H1 (cell line): ENCODE results near the gene POU5F1. TPM values are rescaled to one million over a fixed set of nuclear protein-coding genes. Genes with fewer than 3 reads are reported as not detected.

Source experiments
- CTCF ChIA-PET: fragments of 300-600 bp; sonication (Branson Sonifier 250); formaldehyde crosslinking; loops from one replicate; lab custom pipeline; 2021; ENCODE audit not compliant: partially characterized antibody; lab: Charles Lee
- POLR2A ChIA-PET: fragments of 300-600 bp; sonication (Branson Sonifier 250); formaldehyde crosslinking; loops from one replicate; lab custom pipeline; 2021; ENCODE audit warnings: inconsistent platforms; ENCODE audit not compliant: partially characterized antibody; lab: Charles Lee
- DNase-seq, 2 experiments: peaks; one replicate each; pipeline versions ENCODE4 v3.0.0 to v3.0.0-alpha.2; 2010 to 2022; ENCODE audit warnings: low spot score in 2 of 2, low read depth in 1 of 2, mixed read lengths in 1 of 2
- FAIRE-seq: peaks from 2 replicates; lab custom pipeline; 2011; peaks lifted over from hg19 to GRCh38; lab: Jason Lieb, UNC
- H2AFZ ChIP-seq: 2 replicates; pipeline ENCODE4 v1.8.1; 2012; ENCODE audit warnings: low read length, inconsistent platforms
- H2AK5ac ChIP-seq: 2 replicates; pipeline ENCODE4 v1.6.1; 2013; ENCODE audit warnings: low read depth, low read length
- H2BK120ac ChIP-seq: replicated peaks from 2 replicates; pipeline ENCODE3; 2013; ENCODE audit warnings: low read depth, low read length, inconsistent platforms
- H2BK12ac ChIP-seq: 2 replicates; pipeline ENCODE4 v1.6.1; 2013; ENCODE audit warnings: low read depth, low read length
- H2BK15ac ChIP-seq: 2 replicates; pipeline ENCODE4 v1.6.1; 2013; ENCODE audit warnings: low read length
- H2BK20ac ChIP-seq: 2 replicates; pipeline ENCODE4 v1.6.1; 2013; ENCODE audit warnings: low read length
- H2BK5ac ChIP-seq: 2 replicates; pipeline ENCODE4 v1.6.1; 2013; ENCODE audit warnings: low read depth, low read length
- H3K14ac ChIP-seq: 2 replicates; pipeline ENCODE4 v1.6.1; 2013; ENCODE audit warnings: inconsistent platforms; ENCODE audit not compliant: insufficient read length
- H3K18ac ChIP-seq: 2 replicates; pipeline ENCODE4 v1.6.1; 2013; ENCODE audit warnings: low read length; ENCODE audit errors: extremely low read depth
- H3K23ac ChIP-seq: 2 replicates; pipeline ENCODE4 v1.6.1; 2013; ENCODE audit warnings: inconsistent platforms; ENCODE audit not compliant: insufficient read length
- H3K23me2 ChIP-seq: 2 replicates; pipeline ENCODE4 v1.6.1; 2013; ENCODE audit warnings: low read depth, low read length
- H3K27ac ChIP-seq: 2 replicates; pipeline ENCODE4 v1.6.1; 2011; ENCODE audit warnings: low read depth, low read length, inconsistent platforms
- H3K27me3 ChIP-seq, 4 experiments: replicated peaks in 1 of 4; 1 replicate in 1 of 4; 2 replicates in 3 of 4; pipeline versions ENCODE4 v1.6.1 to v1.8.1; 2011 to 2013; ENCODE audit warnings: low read length in 3 of 4, mild to moderate bottlenecking in 3 of 4, inconsistent platforms in 2 of 4, mixed read lengths in 2 of 4, moderate library complexity in 1 of 4; ENCODE audit not compliant: control insufficient read depth in 3 of 4, insufficient read depth in 3 of 4; ENCODE audit errors: extremely low read depth in 1 of 4
- H3K36me3 ChIP-seq, 4 experiments: 2 replicates each; pipeline versions ENCODE4 v1.6.1 to v1.8.1; 2011 to 2013; ENCODE audit warnings: mild to moderate bottlenecking in 4 of 4, low read length in 3 of 4, moderate library complexity in 2 of 4, control low read depth in 1 of 4, inconsistent platforms in 1 of 4; ENCODE audit not compliant: insufficient read depth in 4 of 4, control insufficient read depth in 2 of 4
- H3K4ac ChIP-seq: replicated peaks from 2 replicates; pipeline ENCODE3; 2013; ENCODE audit warnings: low read length, low read depth, mixed read lengths, inconsistent platforms; ENCODE audit not compliant: insufficient read length
- H3K4me1 ChIP-seq, 4 experiments: replicated peaks in 1 of 4; 1 replicate in 1 of 4; 2 replicates in 3 of 4; pipeline versions ENCODE4 v1.6.1 to v1.8.1; 2011 to 2013; ENCODE audit warnings: low read length in 3 of 4, inconsistent platforms in 2 of 4, mixed read lengths in 1 of 4; ENCODE audit not compliant: insufficient read depth in 4 of 4, control insufficient read depth in 3 of 4
- H3K4me2 ChIP-seq, 2 experiments: 2 replicates each; pipeline versions ENCODE4 v1.6.1 to v1.8.1; 2011 to 2013; ENCODE audit warnings: low read depth in 2 of 2, low read length in 2 of 2, control low read depth in 1 of 2, inconsistent platforms in 1 of 2, mild to moderate bottlenecking in 1 of 2; ENCODE audit not compliant: insufficient read depth in 1 of 2
- H3K4me3 ChIP-seq, 4 experiments: fragments of 200-600, 300-600 bp in 1 of 4; sonication (generic), shearing (Covaris generic), sonication (Bioruptor Twin) in 1 of 4; 2 replicates each; pipeline versions ENCODE4 v1.5.1 to v1.8.1; 2011 to 2016; ENCODE audit warnings: low read length in 4 of 4, low read depth in 3 of 4, control low read depth in 2 of 4, inconsistent platforms in 2 of 4, mild to moderate bottlenecking in 2 of 4, mixed read lengths in 1 of 4, moderate library complexity in 1 of 4; ENCODE audit not compliant: insufficient read depth in 2 of 4; ENCODE audit errors: extremely low read depth in 1 of 4
- H3K56ac ChIP-seq: replicated peaks from 2 replicates; pipeline ENCODE3; 2013; ENCODE audit warnings: low read depth, mild to moderate bottlenecking, mixed read lengths, low read length, inconsistent platforms; ENCODE audit not compliant: insufficient read length
- H3K79me1 ChIP-seq: 2 replicates; pipeline ENCODE4 v1.6.1; 2013; ENCODE audit warnings: low read depth, low read length, control low read depth
- H3K79me2 ChIP-seq, 2 experiments: 2 replicates each; pipeline versions ENCODE4 v1.6.1 to v1.8.1; 2012 to 2013; ENCODE audit warnings: low read length in 2 of 2, mild to moderate bottlenecking in 2 of 2, inconsistent platforms in 1 of 2; ENCODE audit not compliant: insufficient read depth in 2 of 2, control insufficient read depth in 1 of 2
- H3K9ac ChIP-seq, 4 experiments: replicated peaks in 1 of 4; 1 replicate in 1 of 4; 2 replicates in 3 of 4; pipeline versions ENCODE4 v1.6.1 to v1.8.1; 2011 to 2013; ENCODE audit warnings: low read depth in 3 of 4, low read length in 3 of 4, control low read depth in 2 of 4, mild to moderate bottlenecking in 2 of 4, moderate library complexity in 2 of 4, inconsistent platforms in 1 of 4; ENCODE audit errors: extremely low read depth in 1 of 4
- H3K9me3 ChIP-seq, 2 experiments: 2 replicates each; pipeline versions ENCODE4 v1.6.1 to v1.8.1; 2012 to 2013; ENCODE audit warnings: mild to moderate bottlenecking in 2 of 2, moderate library complexity in 2 of 2, control low read depth in 1 of 2, inconsistent platforms in 1 of 2, low read depth in 1 of 2, low read length in 1 of 2, mixed read lengths in 1 of 2; ENCODE audit not compliant: insufficient read depth in 2 of 2
- H4K20me1 ChIP-seq, 2 experiments: replicated peaks in 1 of 2; 2 replicates each; pipeline versions ENCODE3 to v1.8.1; 2011 to 2013; ENCODE audit warnings: inconsistent platforms in 2 of 2, low read length in 2 of 2, mild to moderate bottlenecking in 1 of 2; ENCODE audit not compliant: insufficient read depth in 2 of 2, control insufficient read depth in 1 of 2
- H4K5ac ChIP-seq: 2 replicates; pipeline ENCODE4 v1.6.1; 2013; ENCODE audit warnings: low read length, low read depth, mixed read lengths, inconsistent platforms; ENCODE audit not compliant: insufficient read length
- H4K8ac ChIP-seq: 2 replicates; pipeline ENCODE4 v1.8.0; 2013; ENCODE audit warnings: mild to moderate bottlenecking, moderate library complexity, low read length, inconsistent platforms; ENCODE audit not compliant: insufficient read depth; ENCODE audit errors: extremely low read depth
- H4K91ac ChIP-seq: replicated peaks from 2 replicates; pipeline ENCODE3; 2013; ENCODE audit warnings: low read length, mixed read lengths, inconsistent platforms; ENCODE audit not compliant: insufficient read length
- ASH2L ChIP-seq: fragments of 200-600, 300-600 bp; sonication (generic); IDR thresholded peaks from one replicate; pipeline ENCODE4 v1.7.1; 2017; ENCODE audit warnings: low read length
- CHD2 ChIP-seq: IDR thresholded peaks from 2 replicates; pipeline ENCODE4 v1.6.1; 2012; ENCODE audit warnings: low read length, improper control_type of control experiment
- JUN ChIP-seq: IDR thresholded peaks from 2 replicates; pipeline ENCODE4 v1.6.1; 2011; ENCODE audit warnings: low read depth, mild to moderate bottlenecking, improper control_type of control experiment, low read length
- NRF1 ChIP-seq: IDR thresholded peaks from 2 replicates; pipeline ENCODE4 v1.6.1; 2011; ENCODE audit warnings: mild to moderate bottlenecking, low read depth, low read length, improper control_type of control experiment
- POU5F1 ChIP-seq: IDR thresholded peaks from 2 replicates; pipeline ENCODE4 v1.6.1; 2011; ENCODE audit warnings: low read depth, mild to moderate bottlenecking, low read length, moderate library complexity
- SAP30 ChIP-seq: fragments of 300-600 bp; sonication (generic); IDR thresholded peaks from 2 replicates; pipeline ENCODE4 v1.7.1; 2012; ENCODE audit warnings: low read length, moderate library complexity, mild to moderate bottlenecking, inconsistent platforms; ENCODE audit not compliant: insufficient read depth, insufficient replicate concordance
- TCF12 ChIP-seq: IDR thresholded peaks from 2 replicates; pipeline ENCODE4 v1.6.1; 2011; ENCODE audit warnings: low read depth, mild to moderate bottlenecking, low read length
- WGBS, 2 experiments: shearing (Covaris generic) in 1 of 2; methylation state at CpG; one replicate each; pipeline versions ENCODE4 v1.1.6 to v1.1.7; 2013 to 2015; ENCODE audit warnings: low lambda C conversion rate in 2 of 2, mixed read lengths in 2 of 2, inconsistent platforms in 1 of 2, low coverage in 1 of 2, missing lambda C conversion rate in 1 of 2; ENCODE audit not compliant: insufficient replicate concordance in 2 of 2, insufficient coverage in 1 of 2, insufficient read length in 1 of 2; ENCODE audit errors: extremely low coverage in 1 of 2, missing lambda C conversion rate in 1 of 2; 5-methylcytosine and 5-hydroxymethylcytosine counted together
- polyA plus RNA-seq, 7 experiments: library from polyadenylated mRNA; depleted of rRNA in 3 of 7; stranded (reverse) in 5 of 7; unstranded in 2 of 7; fragments of >200 nt in 5 of 7; fragments of 200-250 nt in 2 of 7; gene quantifications; 1 replicate in 5 of 7; 2 replicates in 1 of 7; 4 replicates in 1 of 7; pipeline versions ENCODE4 v1.2.1 to v1.2.3, GENCODE V29; 2011 to 2013; ENCODE audit warnings: missing spikeins in 2 of 7, mixed read lengths in 2 of 7
- total RNA-seq: library from RNA; stranded (reverse); fragmentation: NEBNext Ultra II Directional; extraction: Animal tissue kit (Norgen Biotek cat#: 25700); gene quantifications from 2 replicates; pipeline ENCODE4 v1.2.1, GENCODE V29; 2021

POU5F1 gene
- total and polyA plus RNA-seq, 2 of the 8 experiments (the other 6 are each of a cell fraction or from before 2014, with no cell fraction given), result 2,437 to 2,526 TPM

DNA sequence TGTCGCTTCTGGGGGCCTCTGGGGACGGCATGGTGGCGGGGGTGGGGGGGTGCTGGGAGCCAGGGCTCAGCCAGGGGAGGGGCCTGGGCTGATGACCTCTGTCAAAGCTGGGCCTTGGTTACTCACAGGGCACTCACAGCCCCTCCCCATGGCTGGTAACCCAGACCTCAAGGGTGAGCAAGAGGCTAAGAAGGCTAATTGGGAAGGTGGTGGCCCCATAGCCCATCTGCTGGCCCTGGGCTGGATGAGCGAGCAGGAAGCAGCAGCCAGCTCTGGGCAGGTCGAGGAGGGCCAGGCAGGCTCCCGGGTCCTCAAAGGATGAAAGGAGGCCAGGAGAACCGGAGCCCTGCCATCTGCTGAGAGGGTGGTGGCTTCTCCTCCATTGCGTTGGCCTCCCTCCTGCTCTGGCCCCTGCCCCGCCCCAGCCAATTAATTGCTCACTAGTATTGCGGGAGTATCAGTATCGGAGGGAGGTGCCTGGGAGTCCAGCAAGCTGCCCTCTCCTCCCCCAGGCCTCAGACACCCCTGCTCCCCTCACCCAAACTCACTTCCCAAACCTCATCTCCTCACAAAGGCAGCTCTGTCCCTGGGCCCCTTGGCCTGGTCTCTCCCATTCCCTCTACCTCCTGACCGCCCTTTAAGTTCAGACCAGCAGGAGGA is 49.2 kb downstream of the POU5F1 start:
- Histone ChIP-seq H4K8ac (no peak overlapping the region), H3K9ac (no peak overlapping the region), H3K79me2 (no peaks in the 10 kb centered on the region), H3K27me3 (no peaks in the 10 kb centered on the region; a peak in 1 of 7 replicates), H2BK5ac (no peak overlapping the region), H4K20me1 (no peaks in the 10 kb centered on the region), H2BK15ac (no peak overlapping the region), H4K5ac (no peak overlapping the region), H3K36me3 (no peaks in the 10 kb centered on the region), H3K79me1 (no peaks in the 10 kb centered on the region), H2BK12ac (no peak overlapping the region), H3K56ac (no peak overlapping the region), H3K23me2 (no peaks in the 10 kb centered on the region), H4K91ac (no peak overlapping the region), H2BK120ac (no peak overlapping the region), H2AFZ (no peak overlapping the region), H3K27ac (no peak overlapping the region), H2AK5ac (no peak overlapping the region), H3K9me3 (no peaks in the 10 kb centered on the region), H3K14ac (no peak overlapping the region), H3K4ac (no peak overlapping the region), H3K4me1 (peaks cover 0 to 6% (median 0%) of the 10 kb centered on the region in 4 experiments; a peak in 2 of 7 replicates), H3K18ac (no peak overlapping the region), H3K4me2 (no peak overlapping the region), H2BK20ac (no peak overlapping the region), H3K4me3 (no peak overlapping the region), H3K23ac (no peak overlapping the region)
- DNase-seq, result no peak
- TF ChIP-seq NRF1, result no peak
- no peak for TF ChIP-seq SAP30
- TF ChIP-seq CHD2, result no peak
- TF ChIP-seq JUN, result no peak
- no peak for TF ChIP-seq POU5F1
- TF ChIP-seq ASH2L, result no peak
- TF ChIP-seq TCF12, result no peak
- CTCF ChIA-PET, result interaction anchor here (0.6 to 1.7 kb wide), 8 partner anchors 9 to 75 kb away, joined by 3 to 6 read pairs (median 3); partner anchors contain the start of gene C6orf15
- WGBS, 2 experiments, result 88% methylated on average over 10 of the region's 12 CpGs; no CpG with 5 or more reads in 1 of the 2 experiments
- POLR2A ChIA-PET, result interaction anchor here (0.6 to 68.5 kb wide), 2 partner anchors 47 to 70 kb away, joined by 4 to 2251 read pairs; partner anchors contain the start of genes CCHCR1, POU5F1, PSORS1C2 and TCF19
- FAIRE-seq, result no peak
